ENCODE measurements around the gene TMEM50B. TPM values are rescaled to one million over a fixed set of nuclear protein-coding genes. Genes with fewer than 3 reads are reported as not detected.
"Not testable (repeated sequence)": the region's sequence is repeated elsewhere in the genome, so short reads cannot be mapped to it uniquely, and the experiment has no call there.

Gene TMEM50B
- total RNA-seq, 2 experiments from 2014 or later: 34.9 to 37.5 TPM

GRCh38 chr21:33427051-33427450 lies 52.7 kb downstream of the TMEM50B start:
- H3K27me3 Mint-ChIP-seq (ENCODE audit: low read depth): no peaks in the 10 kb centered on the region
- H3K9me3 Mint-ChIP-seq (ENCODE audit: insufficient read depth): no peaks in the 10 kb centered on the region
- DNase-seq: no peak
- no peak overlapping the region for H3K4me3 Mint-ChIP-seq
- POLR2A ChIA-PET: no interaction called here
- peaks cover 25% of the 10 kb centered on the region for H3K36me3 Mint-ChIP-seq (ENCODE audit: low read depth)
- no peak overlapping the region for H3K27ac Mint-ChIP-seq
- no peak for ATAC-seq
- no peaks in the 10 kb centered on the region for H3K4me1 Mint-ChIP-seq (ENCODE audit: low read depth)
- CTCF ChIA-PET: interaction anchor here (0.9 kb wide), 1 partner anchor 19 kb away, joined by 5 read pairs; no protein-coding TSS in a partner anchor

- Mint-ChIP-seq H3K36me3 (ENCODE audit: low read depth) (peaks cover 19% of the 10 kb centered on the region), H3K4me1 (ENCODE audit: low read depth) (no peaks in the 10 kb centered on the region), H3K9me3 (ENCODE audit: insufficient read depth) (no peaks in the 10 kb centered on the region), H3K4me3 (no peak overlapping the region), H3K27me3 (ENCODE audit: low read depth) (no peaks in the 10 kb centered on the region), H3K27ac (no peak overlapping the region)
- POLR2A ChIA-PET: no interaction called here
- DNase-seq: no peak
- CTCF ChIA-PET: no interaction called here
- ATAC-seq: no peak
These were observed 53.9 kb downstream of the TMEM50B start for GRCh38 chr21:33425825-33426224.

GRCh38 chr21:33424214-33424613 lies 55.6 kb downstream of the TMEM50B start:
- Mint-ChIP-seq H3K4me3 (no peak overlapping the region), H3K36me3 (ENCODE audit: low read depth) (peaks cover 15% of the 10 kb centered on the region), H3K9me3 (ENCODE audit: insufficient read depth) (no peaks in the 10 kb centered on the region), H3K27ac (no peak overlapping the region), H3K27me3 (ENCODE audit: low read depth) (no peaks in the 10 kb centered on the region), H3K4me1 (ENCODE audit: low read depth) (no peaks in the 10 kb centered on the region)
- ChIA-PET POLR2A (no interaction called here), CTCF (interaction anchor here (1.3 to 1.4 kb wide), 2 partner anchors 63 to 224 kb away, joined by 3 to 4 read pairs; no protein-coding TSS in a partner anchor)
- DNase-seq (no peak), ATAC-seq (no peak)

- ChIA-PET CTCF (interaction anchor here (1.3 kb wide), 1 partner anchor 23 kb away, joined by 3 read pairs; no protein-coding TSS in a partner anchor), POLR2A (no interaction called here)
- Mint-ChIP-seq H3K4me3 (no peak overlapping the region), H3K9me3 (ENCODE audit: insufficient read depth) (no peaks in the 10 kb centered on the region), H3K4me1 (ENCODE audit: low read depth) (no peaks in the 10 kb centered on the region), H3K36me3 (ENCODE audit: low read depth) (peaks cover 8% of the 10 kb centered on the region), H3K27ac (no peak overlapping the region), H3K27me3 (ENCODE audit: low read depth) (no peaks in the 10 kb centered on the region)
- DNase-seq (no peak), ATAC-seq (no peak)
These were observed 57.9 kb downstream of the TMEM50B start for GRCh38 chr21:33421713-33422393.

GRCh38 chr21:33419538-33420123 lies 60.1 kb downstream of the TMEM50B start:
- ChIA-PET CTCF (no interaction called here), POLR2A (no interaction called here)
- Mint-ChIP-seq H3K4me1 (ENCODE audit: low read depth) (no peaks in the 10 kb centered on the region), H3K9me3 (ENCODE audit: insufficient read depth) (no peaks in the 10 kb centered on the region), H3K4me3 (no peak overlapping the region), H3K27ac (no peak overlapping the region), H3K27me3 (ENCODE audit: low read depth) (no peaks in the 10 kb centered on the region), H3K36me3 (ENCODE audit: low read depth) (peaks cover 12% of the 10 kb centered on the region)
- ATAC-seq: no peak
- no peak for DNase-seq

- POLR2A ChIA-PET: no interaction called here
- Mint-ChIP-seq H3K9me3 (ENCODE audit: insufficient read depth) (no peaks in the 10 kb centered on the region), H3K4me3 (no peak overlapping the region), H3K36me3 (ENCODE audit: low read depth) (peaks cover 10% of the 10 kb centered on the region), H3K27ac (no peak overlapping the region), H3K27me3 (ENCODE audit: low read depth) (no peaks in the 10 kb centered on the region), H3K4me1 (ENCODE audit: low read depth) (peaks cover 4% of the 10 kb centered on the region)
- DNase-seq: no peak
- ATAC-seq: no peak
- CTCF ChIA-PET: interaction anchor here (1.2 kb wide), 1 partner anchor 27 kb away, joined by 3 read pairs; no protein-coding TSS in a partner anchor
These were observed 61.1 kb downstream of the TMEM50B start for GRCh38 chr21:33418691-33419090.

- H3K9me3 Mint-ChIP-seq (ENCODE audit: insufficient read depth): no peaks in the 10 kb centered on the region
- ChIA-PET POLR2A (no interaction called here), CTCF (interaction anchor here (1.1 kb wide), 1 partner anchor 54 kb away, joined by 3 read pairs; no protein-coding TSS in a partner anchor)
- no peak for DNase-seq
- no peak for ATAC-seq
- H3K36me3 Mint-ChIP-seq (ENCODE audit: low read depth): peaks cover 5% of the 10 kb centered on the region
- no peak overlapping the region for H3K4me3 Mint-ChIP-seq
- no peak overlapping the region for H3K27ac Mint-ChIP-seq
- peaks cover 21% of the 10 kb centered on the region for H3K4me1 Mint-ChIP-seq (ENCODE audit: low read depth)
- H3K27me3 Mint-ChIP-seq (ENCODE audit: low read depth): no peaks in the 10 kb centered on the region
These were observed 64.8 kb downstream of the TMEM50B start for GRCh38 chr21:33414926-33415325.

- DNase-seq (no peak), ATAC-seq (no peak)
- no peak overlapping the region for H3K4me3 Mint-ChIP-seq
- no peaks in the 10 kb centered on the region for H3K27me3 Mint-ChIP-seq (ENCODE audit: low read depth)
- H3K4me1 Mint-ChIP-seq (ENCODE audit: low read depth): peaks cover 21% of the 10 kb centered on the region
- no peaks in the 10 kb centered on the region for H3K9me3 Mint-ChIP-seq (ENCODE audit: insufficient read depth)
- POLR2A ChIA-PET: no interaction called here
- H3K27ac Mint-ChIP-seq: no peak overlapping the region
- H3K36me3 Mint-ChIP-seq (ENCODE audit: low read depth): peaks cover 5% of the 10 kb centered on the region
- CTCF ChIA-PET: interaction anchor here (1.5 kb wide), 1 partner anchor 9 kb away, joined by 3 read pairs; no protein-coding TSS in a partner anchor
These were observed 65.7 kb downstream of the TMEM50B start for GRCh38 chr21:33414068-33414467.

GRCh38 chr21:33412832-33413519 lies 66.8 kb downstream of the TMEM50B start:
- Mint-ChIP-seq H3K36me3 (ENCODE audit: low read depth) (peaks cover 7% of the 10 kb centered on the region), H3K9me3 (ENCODE audit: insufficient read depth) (no peaks in the 10 kb centered on the region), H3K27me3 (ENCODE audit: low read depth) (peaks cover 2% of the 10 kb centered on the region), H3K27ac (peak overlapping the region; percentile 29), H3K4me1 (ENCODE audit: low read depth) (peaks cover 21% of the 10 kb centered on the region), H3K4me3 (peak overlapping the region; percentile 10)
- DNase-seq (no peak), ATAC-seq (no peak)
- CTCF ChIA-PET: interaction anchor here (1.2 to 1.9 kb wide), 4 partner anchors 8 to 216 kb away, joined by 3 to 10 read pairs (median 4); no protein-coding TSS in a partner anchor
- POLR2A ChIA-PET: interaction anchor here (0.7 kb wide), 1 partner anchor 51 kb away, joined by 3 read pairs; no protein-coding TSS in a partner anchor

- not testable (repeated sequence) for H3K27me3 Mint-ChIP-seq (ENCODE audit: low read depth); H3K9me3 Mint-ChIP-seq (ENCODE audit: insufficient read depth); H3K27ac Mint-ChIP-seq; H3K36me3 Mint-ChIP-seq (ENCODE audit: low read depth); H3K4me3 Mint-ChIP-seq; ATAC-seq; DNase-seq
- ChIA-PET POLR2A (interaction anchor here (0.7 kb wide), 1 partner anchor 50 kb away, joined by 3 read pairs; no protein-coding TSS in a partner anchor), CTCF (interaction anchor here (1.2 to 1.9 kb wide), 3 partner anchors 33 to 216 kb away, joined by 3 to 10 read pairs (median 4); no protein-coding TSS in a partner anchor)
- peaks cover 21% of the 10 kb centered on the region for H3K4me1 Mint-ChIP-seq (ENCODE audit: low read depth)
These were observed 67.3 kb downstream of the TMEM50B start for GRCh38 chr21:33412439-33412831.

GRCh38 chr21:33411949-33412430 lies 67.8 kb downstream of the TMEM50B start:
- DNase-seq (no peak), ATAC-seq (no peak)
- no peak overlapping the region for H3K4me3 Mint-ChIP-seq
- H3K36me3 Mint-ChIP-seq (ENCODE audit: low read depth): peaks cover 7% of the 10 kb centered on the region
- POLR2A ChIA-PET: no interaction called here
- CTCF ChIA-PET: interaction anchor here (1.9 kb wide), 1 partner anchor 215 kb away, joined by 10 read pairs; no protein-coding TSS in a partner anchor
- H3K27me3 Mint-ChIP-seq (ENCODE audit: low read depth): peaks cover 6% of the 10 kb centered on the region
- peaks cover 24% of the 10 kb centered on the region for H3K4me1 Mint-ChIP-seq (ENCODE audit: low read depth)
- no peaks in the 10 kb centered on the region for H3K9me3 Mint-ChIP-seq (ENCODE audit: insufficient read depth)
- H3K27ac Mint-ChIP-seq: no peak overlapping the region
